HepG2 (cell line): ENCODE data around the gene TRAPPC3. TPM values are rescaled to one million over a fixed set of nuclear protein-coding genes. Genes with fewer than 3 reads are reported as not detected.

ENCODE experiments used
- ARID2 ChIP-seq: sonication (generic); formaldehyde crosslinking; IDR thresholded peaks from 2 replicates; pipeline ENCODE4 v1.8.1; 2022; ENCODE audit warnings: mild to moderate bottlenecking, missing genetic modification reagents, borderline replicate concordance
- ARID4A ChIP-seq: sonication (generic); formaldehyde crosslinking; IDR thresholded peaks from 2 replicates; pipeline ENCODE4 v1.5.0; 2020; ENCODE audit warnings: mild to moderate bottlenecking, missing genetic modification reagents, borderline replicate concordance
- ARNTL ChIP-seq: sonication (generic); formaldehyde crosslinking; IDR thresholded peaks from 2 replicates; pipeline ENCODE4 v1.4.0; 2020; ENCODE audit warnings: mild to moderate bottlenecking, missing genetic modification reagents
- CEBPB ChIP-seq: IDR thresholded peaks from 2 replicates; pipeline ENCODE4 v1.6.1; 2011; ENCODE audit warnings: low read depth, low read length, improper control_type of control experiment, borderline replicate concordance
- GLI4 ChIP-seq: sonication (generic); formaldehyde crosslinking; IDR thresholded peaks from 2 replicates; pipeline ENCODE4 v1.5.1; 2020; ENCODE audit warnings: missing genetic modification reagents, mild to moderate bottlenecking, moderate library complexity, borderline replicate concordance
- GTF2F1 ChIP-seq: fragments of 150-350 bp; IDR thresholded peaks from 2 replicates; pipeline ENCODE4 v1.6.1; 2014; ENCODE audit warnings: low read length
- HIVEP1 ChIP-seq: sonication (generic); formaldehyde crosslinking; IDR thresholded peaks from 2 replicates; pipeline ENCODE4 v1.4.0; 2020; ENCODE audit warnings: mild to moderate bottlenecking, missing genetic modification reagents
- ISX ChIP-seq: sonication (generic); formaldehyde crosslinking; conservative IDR thresholded peaks from 2 replicates; pipeline ENCODE4 v1.5.0; 2020; ENCODE audit warnings: missing genetic modification reagents
- KDM5B ChIP-seq: sonication (generic); formaldehyde crosslinking; IDR thresholded peaks from 2 replicates; pipeline ENCODE4 v1.4.0; 2020; ENCODE audit warnings: missing genetic modification reagents, mild to moderate bottlenecking, borderline replicate concordance
- MAFG ChIP-seq: sonication (generic); formaldehyde crosslinking; IDR thresholded peaks from 2 replicates; pipeline ENCODE4 v1.5.1; 2020; ENCODE audit warnings: mild to moderate bottlenecking, missing genetic modification reagents
- MTF2 ChIP-seq: sonication (generic); formaldehyde crosslinking; IDR thresholded peaks from 2 replicates; pipeline ENCODE4 v1.5.0; 2020; ENCODE audit warnings: missing genetic modification reagents, borderline replicate concordance
- PATZ1 ChIP-seq: sonication (generic); formaldehyde crosslinking; IDR thresholded peaks from 2 replicates; pipeline ENCODE4 v1.4.0; 2020; ENCODE audit warnings: missing genetic modification reagents
- STAT6 ChIP-seq: sonication (generic); formaldehyde crosslinking; IDR thresholded peaks from 2 replicates; pipeline ENCODE4 v1.4.0; 2020; ENCODE audit warnings: missing genetic modification reagents, mild to moderate bottlenecking, borderline replicate concordance
- U2AF1 ChIP-seq: fragments of 200-400 bp; formaldehyde crosslinking; optimal IDR thresholded peaks from 2 replicates; pipeline ENCODE3; 2017; ENCODE audit warnings: mild to moderate bottlenecking, low read depth, low read length
- U2AF2 ChIP-seq: fragments of 200-400 bp; formaldehyde crosslinking; IDR thresholded peaks from 2 replicates; pipeline ENCODE4 v1.6.1; 2017; ENCODE audit warnings: low read depth, mild to moderate bottlenecking, low read length
- YEATS4 ChIP-seq: sonication (generic); formaldehyde crosslinking; IDR thresholded peaks from 2 replicates; pipeline ENCODE4 v1.4.0; 2020; ENCODE audit warnings: missing genetic modification reagents, borderline replicate concordance
- ZNF292 ChIP-seq: sonication (generic); formaldehyde crosslinking; IDR thresholded peaks from 2 replicates; pipeline ENCODE4 v1.8.1; 2022; ENCODE audit warnings: mild to moderate bottlenecking, low read depth, missing genetic modification reagents, borderline replicate concordance
- ZNF331 ChIP-seq: sonication (generic); formaldehyde crosslinking; IDR thresholded peaks from 2 replicates; pipeline ENCODE4 v1.4.0; 2020; ENCODE audit warnings: missing genetic modification reagents
- ZNF543 ChIP-seq: sonication (generic); formaldehyde crosslinking; IDR thresholded peaks from 2 replicates; pipeline ENCODE4 v1.4.0; 2020; ENCODE audit warnings: mild to moderate bottlenecking, missing genetic modification reagents
- ZNF713 ChIP-seq: sonication (generic); formaldehyde crosslinking; IDR thresholded peaks from 2 replicates; pipeline ENCODE4 v1.4.0; 2020; ENCODE audit warnings: mild to moderate bottlenecking, missing genetic modification reagents
- ZSCAN21 ChIP-seq: sonication (generic); formaldehyde crosslinking; IDR thresholded peaks from 2 replicates; pipeline ENCODE4 v1.8.0; 2022; ENCODE audit warnings: mild to moderate bottlenecking, missing genetic modification reagents, moderate library complexity, borderline replicate concordance
- polyA plus RNA-seq, 8 experiments: library from polyadenylated mRNA; depleted of rRNA in 3 of 8; stranded (reverse) in 7 of 8; unstranded in 1 of 8; fragments of >200 nt; fragmentation: Illumina TruSeq in 4 of 8; extraction: Trizol in 4 of 8; gene quantifications; 2 replicates each; pipeline versions ENCODE4 v1.2.1 to v1.2.3, GENCODE V29; 2011 to 2016; ENCODE audit warnings: low read depth in 4 of 8, missing spikeins in 1 of 8, mixed read lengths in 1 of 8; ENCODE audit not compliant: insufficient read depth in 1 of 8
- total RNA-seq, 5 experiments: library from RNA; depleted of rRNA; stranded (reverse); fragments of >200 nt; fragmentation: Illumina TruSeq; extraction: Trizol; gene quantifications; 2 replicates each; pipeline ENCODE4 v1.2.3, GENCODE V29; 2016; ENCODE audit warnings: low read depth in 1 of 5

TRAPPC3 gene
- total and polyA plus RNA-seq, 2 of the 13 experiments (the other 11 are each of a cell fraction or from before 2014, with no cell fraction given) = 53.7 to 62.4 TPM

GRCh38 chr1:36150296-36151133 lies 1.2 kb upstream of the TRAPPC3 start (continued):
- TF ChIP-seq GLI4 (CRISPR knock-in tag) (0 out of 2 replicates have a peak, but pooled peaks have one; percentile 51), YEATS4 (CRISPR knock-in tag) (no peak), ARID4A (CRISPR knock-in tag) (peak; percentile 36; the same call in 1 of the 2 replicates), CEBPB (no peak), KDM5B (no peak), STAT6 (CRISPR knock-in tag) (no peak), ZNF713 (CRISPR knock-in tag) (no peak), ZNF331 (CRISPR knock-in tag) (peak; percentile 58; the same call in 1 of the 2 replicates), ISX (CRISPR knock-in tag) (no peak), MTF2 (CRISPR knock-in tag) (no peak), U2AF1 (peak; percentile 51), U2AF2 (no peak), ZSCAN21 (CRISPR knock-in tag) (no peak), MAFG (CRISPR knock-in tag) (no peak), ARID2 (CRISPR knock-in tag) (no peak), GTF2F1 (no peak), PATZ1 (peak; percentile 63), ZNF543 (CRISPR knock-in tag) (no peak), ARNTL (CRISPR knock-in tag) (no peak), HIVEP1 (CRISPR knock-in tag) (0 out of 2 replicates have a peak, but pooled peaks have one; percentile 41), ZNF292 (peak; percentile 40; the same call in 1 of the 2 replicates)
